H9 (cell line): Measurements from ENCODE around the gene CCDC3. TPM values are rescaled to one million over a fixed set of nuclear protein-coding genes. Genes with fewer than 3 reads are reported as not detected.

Experiments
- DNase-seq: peaks from one replicate; pipeline ENCODE4 v3.0.0-alpha.2; 2017
- H2AFZ ChIP-seq: one replicate; pipeline ENCODE4 v1.6.1; 2013; ENCODE audit warnings: mild to moderate bottlenecking, low read length, control low read depth, moderate library complexity
- H2AK5ac ChIP-seq: 2 replicates; pipeline ENCODE4 v1.6.1; 2013; ENCODE audit warnings: low read length, control low read depth, mixed read lengths; ENCODE audit not compliant: insufficient read length
- H2BK120ac ChIP-seq: one replicate; pipeline ENCODE4 v1.6.1; 2013; ENCODE audit warnings: low read depth, mild to moderate bottlenecking, low read length, control low read depth, inconsistent platforms; ENCODE audit not compliant: poor library complexity, severe bottlenecking
- H2BK12ac ChIP-seq: 2 replicates; pipeline ENCODE4 v1.6.1; 2013; ENCODE audit warnings: low read length, control low read depth, mixed read lengths, low read depth; ENCODE audit not compliant: insufficient read length
- H2BK15ac ChIP-seq: 2 replicates; pipeline ENCODE4 v1.6.1; 2013; ENCODE audit warnings: low read depth, low read length, control low read depth
- H2BK20ac ChIP-seq: one replicate; pipeline ENCODE4 v1.6.1; 2013; ENCODE audit warnings: low read depth, mild to moderate bottlenecking, low read length, control low read depth, inconsistent platforms; ENCODE audit not compliant: poor library complexity, severe bottlenecking
- H2BK5ac ChIP-seq: 2 replicates; pipeline ENCODE4 v1.6.1; 2013; ENCODE audit warnings: low read length, control low read depth, mixed read lengths; ENCODE audit not compliant: insufficient read length
- H3K14ac ChIP-seq: 2 replicates; pipeline ENCODE4 v1.6.1; 2013; ENCODE audit warnings: low read length, control low read depth; ENCODE audit not compliant: insufficient read depth
- H3K18ac ChIP-seq: 2 replicates; pipeline ENCODE4 v1.6.1; 2013; ENCODE audit warnings: low read depth, mild to moderate bottlenecking, mixed read lengths, low read length, control low read depth; ENCODE audit not compliant: insufficient read length
- H3K23ac ChIP-seq: 2 replicates; pipeline ENCODE4 v1.6.1; 2013; ENCODE audit warnings: low read length, control low read depth, mixed read lengths, low read depth; ENCODE audit not compliant: insufficient read length
- H3K23me2 ChIP-seq: 2 replicates; pipeline ENCODE4 v1.6.1; 2013; ENCODE audit warnings: low read depth, mild to moderate bottlenecking, mixed read lengths, low read length, control low read depth; ENCODE audit not compliant: insufficient read length, poor library complexity, severe bottlenecking
- H3K27ac ChIP-seq: 2 replicates; pipeline ENCODE4 v1.5.1; 2013; ENCODE audit warnings: low read length, control low read depth, mixed read lengths, low read depth; ENCODE audit not compliant: insufficient read length
- H3K27me3 ChIP-seq: 2 replicates; pipeline ENCODE4 v1.6.1; 2013; ENCODE audit warnings: low read length, control low read depth, inconsistent platforms; ENCODE audit not compliant: insufficient read depth
- H3K4ac ChIP-seq: 2 replicates; pipeline ENCODE4 v1.6.1; 2013; ENCODE audit warnings: low read depth, mild to moderate bottlenecking, control low read depth, inconsistent platforms, low read length, moderate library complexity
- H3K4me1 ChIP-seq: 2 replicates; pipeline ENCODE4 v1.6.1; 2013; ENCODE audit warnings: low read length, control low read depth, inconsistent platforms; ENCODE audit not compliant: insufficient read depth
- H3K4me2 ChIP-seq: 2 replicates; pipeline ENCODE4 v1.6.1; 2013; ENCODE audit warnings: low read length, control low read depth, mixed read lengths; ENCODE audit not compliant: insufficient read length, insufficient read depth
- H3K56ac ChIP-seq: 2 replicates; pipeline ENCODE4 v1.6.1; 2013; ENCODE audit warnings: low read depth, mild to moderate bottlenecking, mixed read lengths, low read length, control low read depth; ENCODE audit not compliant: insufficient read length
- H3K79me1 ChIP-seq: 2 replicates; pipeline ENCODE4 v1.6.1; 2013; ENCODE audit warnings: low read depth, mild to moderate bottlenecking, moderate library complexity, low read length, control low read depth, inconsistent platforms; ENCODE audit not compliant: insufficient read depth, poor library complexity, severe bottlenecking
- H3K79me2 ChIP-seq: 2 replicates; pipeline ENCODE4 v1.6.1; 2013; ENCODE audit warnings: low read length, control low read depth, inconsistent platforms; ENCODE audit not compliant: insufficient read depth
- H3K9ac ChIP-seq: 2 replicates; pipeline ENCODE4 v1.6.1; 2013; ENCODE audit warnings: low read length, control low read depth, mixed read lengths; ENCODE audit not compliant: insufficient read length; ENCODE audit errors: extremely low read depth
- H3K9me3 ChIP-seq: one replicate; pipeline ENCODE4 v1.6.1; 2013; ENCODE audit warnings: low read depth, low read length, inconsistent platforms; ENCODE audit not compliant: control insufficient read depth
- H3T11ph ChIP-seq: one replicate; pipeline ENCODE4 v1.6.1; 2013; ENCODE audit warnings: mild to moderate bottlenecking, low read length, control low read depth, inconsistent platforms
- H4K20me1 ChIP-seq: one replicate; pipeline ENCODE4 v1.6.1; 2013; ENCODE audit not compliant: control insufficient read depth, insufficient read length, insufficient read depth
- H4K5ac ChIP-seq: 2 replicates; pipeline ENCODE4 v1.6.1; 2013; ENCODE audit warnings: low read depth, mild to moderate bottlenecking, mixed read lengths, low read length, control low read depth; ENCODE audit not compliant: insufficient read length
- H4K8ac ChIP-seq: replicated peaks from 2 replicates; pipeline ENCODE4 v1.6.1; 2013; ENCODE audit warnings: low read length, control low read depth, mixed read lengths, low read depth; ENCODE audit not compliant: insufficient read length
- H4K91ac ChIP-seq: 2 replicates; pipeline ENCODE4 v1.6.1; 2013; ENCODE audit warnings: low read depth, mild to moderate bottlenecking, moderate library complexity, mixed read lengths, low read length, control low read depth; ENCODE audit not compliant: insufficient read length
- H3K27ac Mint-ChIP-seq, 3 experiments: 2 replicates in 2 of 3; 3 replicates in 1 of 3; pipeline ENCODE4 v1.8.0; 2020 to 2021; ENCODE audit warnings: mixed read lengths in 3 of 3, mild to moderate bottlenecking in 1 of 3, moderate library complexity in 1 of 3
- H3K27me3 Mint-ChIP-seq: 2 replicates; pipeline ENCODE4 v1.8.0; 2021; ENCODE audit warnings: low read depth, mild to moderate bottlenecking, moderate library complexity, mixed read lengths
- H3K36me3 Mint-ChIP-seq, 3 experiments: 2 replicates in 2 of 3; 3 replicates in 1 of 3; pipeline ENCODE4 v1.8.0; 2020 to 2021; ENCODE audit warnings: low read depth in 3 of 3, mixed read lengths in 3 of 3; ENCODE audit not compliant: insufficient read depth in 1 of 3
- H3K4me1 Mint-ChIP-seq, 2 experiments: 2 replicates each; pipeline ENCODE4 v1.8.0; 2020; ENCODE audit warnings: mixed read lengths in 2 of 2
- H3K4me3 Mint-ChIP-seq, 2 experiments: 2 replicates in 1 of 2; 3 replicates in 1 of 2; pipeline ENCODE4 v1.8.0; 2020 to 2021; ENCODE audit warnings: mild to moderate bottlenecking in 2 of 2, mixed read lengths in 2 of 2, moderate library complexity in 1 of 2
- H3K9me3 Mint-ChIP-seq, 2 experiments: 2 replicates in 1 of 2; 3 replicates in 1 of 2; pipeline ENCODE4 v1.8.0; 2020; ENCODE audit warnings: mild to moderate bottlenecking in 2 of 2, mixed read lengths in 2 of 2, moderate library complexity in 1 of 2
- CTCF ChIP-seq: fragments of 200-600 bp; sonication (generic); conservative IDR thresholded peaks from 3 replicates; pipeline ENCODE4 v1.8.0; 2021; ENCODE audit warnings: antibody characterized with exemption, mild to moderate bottlenecking
- WGBS: extraction: QIAGEN DNeasy Blood & Tissue Kit; methylation state at CpG from one replicate; pipeline ENCODE4 v1.1.7; 2013; ENCODE audit warnings: missing lambda C conversion rate, low lambda C conversion rate, mixed read lengths; ENCODE audit not compliant: insufficient read length; ENCODE audit errors: extremely low coverage; 5-methylcytosine and 5-hydroxymethylcytosine counted together
- total RNA-seq: library from RNA; stranded (reverse); gene quantifications from 2 replicates; pipeline ENCODE4 v1.2.1, GENCODE V29; 2021

The CCDC3 gene
- total RNA-seq, 1 experiment from 2014 or later = 2.3 TPM

GRCh38 chr10:12872577-12872976, 128.9 kb downstream of the CCDC3 start:
- Mint-ChIP-seq H3K9me3 (no peaks in the 10 kb centered on the region), H3K4me3 (no peak overlapping the region), H3K4me1 (peaks cover 0 to 3% of the 10 kb centered on the region in 2 experiments; a peak in 1 of 4 replicates), H3K36me3 (no peaks in the 10 kb centered on the region), H3K27me3 (peaks cover 2% of the 10 kb centered on the region; the same call in 1 of the 2 replicates), H3K27ac (no peak overlapping the region)
- Histone ChIP-seq H3K9me3 (no peaks in the 10 kb centered on the region), H3K18ac (no peak overlapping the region), H3K27ac (no peak overlapping the region), H4K20me1 (no peaks in the 10 kb centered on the region), H2BK5ac (no peak overlapping the region), H3T11ph (no peak overlapping the region), H4K5ac (no peak overlapping the region), H3K79me1 (no peaks in the 10 kb centered on the region), H2AK5ac (no peak overlapping the region), H2BK120ac (no peak overlapping the region), H2BK15ac (no peak overlapping the region), H2AFZ (no peak overlapping the region), H3K4me1 (no peaks in the 10 kb centered on the region), H3K9ac (no peak overlapping the region), H4K91ac (no peak overlapping the region), H2BK20ac (no peak overlapping the region), H3K4ac (no peak overlapping the region), H3K27me3 (no peaks in the 10 kb centered on the region), H3K23me2 (no peaks in the 10 kb centered on the region), H3K14ac (no peak overlapping the region), H3K56ac (no peak overlapping the region), H4K8ac (no peak overlapping the region), H3K79me2 (no peaks in the 10 kb centered on the region), H3K4me2 (no peak overlapping the region), H3K23ac (no peak overlapping the region), H2BK12ac (no peak overlapping the region)
- TF ChIP-seq CTCF = no peak
- WGBS = no CpG with 5 or more reads among the region's 9 CpGs
- no peak for DNase-seq
